ENCODE measurements around the gene SCIN.
"Not testable (repeated sequence)": the region's sequence is repeated elsewhere in the genome, so short reads cannot be mapped to it uniquely, and the experiment has no call there.

Gene SCIN

DNA sequence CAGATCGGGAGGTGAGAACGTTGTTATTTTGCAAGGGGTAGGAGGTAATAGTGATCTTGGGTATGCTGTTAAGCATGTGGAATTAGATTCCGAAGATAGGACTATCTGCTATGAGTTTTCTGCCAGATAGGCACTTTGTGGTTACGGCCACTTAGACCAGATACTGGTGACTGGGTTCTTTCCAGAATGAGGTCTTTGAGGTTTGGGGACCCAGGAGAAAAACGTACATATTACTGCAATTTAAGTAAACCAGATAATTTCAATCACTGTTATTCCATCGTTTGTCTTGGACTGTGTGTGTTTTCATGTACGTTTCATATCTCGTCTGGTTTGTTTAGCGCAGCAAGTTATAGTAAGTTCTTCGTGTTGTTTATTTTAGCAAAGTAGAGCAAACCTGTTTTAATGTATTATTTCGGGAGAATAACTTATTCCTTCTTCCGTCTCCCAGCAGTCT lies 117.2 kb downstream of the SCIN start:
- DNase-seq (ENCODE audit: low spot score), result no peak

DNA sequence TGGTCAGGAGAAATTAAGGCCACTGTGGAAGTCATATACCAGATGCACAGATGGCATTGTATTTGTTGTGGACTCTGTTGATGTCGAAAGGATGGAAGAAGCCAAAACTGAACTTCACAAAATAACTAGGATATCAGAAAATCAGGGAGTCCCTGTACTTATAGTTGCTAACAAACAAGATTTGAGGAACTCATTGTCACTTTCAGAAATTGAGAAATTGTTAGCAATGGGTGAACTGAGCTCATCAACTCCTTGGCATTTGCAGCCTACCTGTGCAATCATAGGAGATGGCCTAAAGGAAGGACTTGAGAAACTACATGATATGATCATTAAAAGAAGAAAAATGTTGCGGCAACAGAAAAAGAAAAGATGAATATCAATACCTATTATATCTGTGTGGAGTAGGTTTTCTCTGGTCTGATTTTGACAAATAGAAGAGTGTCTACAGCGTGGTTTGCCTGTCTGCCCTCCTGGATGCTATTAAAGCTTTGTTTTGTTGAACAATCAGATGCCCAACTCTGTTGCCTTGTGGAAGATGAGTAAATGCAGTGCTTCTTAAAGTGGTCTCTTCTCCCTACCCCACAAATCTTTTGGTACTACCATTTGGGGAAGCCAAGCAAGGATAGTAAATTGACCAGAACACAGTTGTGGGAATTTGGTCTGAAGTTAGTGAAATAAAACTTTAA lies 118.1 kb downstream of the SCIN start:
- not testable (repeated sequence) for DNase-seq (ENCODE audit: low spot score)

DNA sequence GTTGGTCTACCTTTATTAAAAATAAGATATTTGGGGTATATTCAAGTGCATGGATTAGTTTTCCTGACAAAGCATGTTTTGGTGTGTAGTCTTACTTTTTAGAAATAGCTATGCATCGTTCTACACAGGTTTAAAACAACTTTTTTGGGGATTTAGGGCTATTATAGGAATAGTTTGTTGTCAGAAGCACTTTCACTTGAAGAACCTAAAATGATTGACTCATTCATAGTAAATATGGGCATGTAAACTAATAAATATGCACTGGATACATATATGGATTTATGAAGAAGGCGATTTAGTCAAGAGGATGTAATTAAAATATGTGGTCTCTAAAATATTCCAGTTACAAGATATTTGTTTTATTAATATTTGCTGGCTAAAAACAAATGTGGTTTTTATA lies 118.9 kb downstream of the SCIN start:
- no peak for DNase-seq (ENCODE audit: low spot score)

DNA sequence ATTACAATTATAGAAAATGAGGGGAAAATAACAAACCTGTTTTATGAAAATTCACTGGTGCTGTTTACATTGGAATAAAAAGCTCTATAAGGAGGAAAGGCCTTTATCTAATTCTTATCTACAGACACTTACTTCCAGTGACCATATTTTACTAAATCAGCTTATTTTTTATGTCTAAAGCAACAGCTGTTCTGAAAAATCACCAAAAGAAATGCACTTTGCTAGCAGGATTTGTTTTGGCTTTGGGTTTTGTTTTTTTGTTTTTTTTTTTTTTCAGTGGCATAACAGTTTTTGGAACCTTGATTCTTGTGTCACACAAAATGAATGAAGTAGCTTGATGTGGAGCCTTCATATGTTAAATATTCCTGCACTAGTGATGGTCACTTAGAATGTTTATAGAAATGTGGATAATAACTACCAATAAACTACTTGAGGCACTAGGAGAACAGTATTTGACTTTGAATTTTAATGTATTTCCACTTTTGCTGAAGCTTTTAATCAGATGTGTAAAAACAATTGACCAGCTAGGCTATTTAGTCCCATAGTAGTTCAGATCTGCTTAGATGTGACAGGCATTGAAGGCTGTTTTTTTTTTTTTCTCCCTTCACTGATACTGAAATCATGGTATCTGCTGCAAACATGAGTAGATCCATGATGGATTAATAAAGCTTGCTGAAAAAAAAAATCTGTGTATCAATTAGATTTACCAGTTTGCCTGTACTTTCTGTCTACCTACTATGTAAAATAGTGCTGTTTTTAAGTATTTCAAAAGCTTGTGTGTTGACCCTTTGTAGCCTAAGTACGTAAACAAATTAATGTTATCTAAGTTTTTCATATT lies 119.7 kb downstream of the SCIN start:
- no peak for DNase-seq (ENCODE audit: low spot score)

DNA sequence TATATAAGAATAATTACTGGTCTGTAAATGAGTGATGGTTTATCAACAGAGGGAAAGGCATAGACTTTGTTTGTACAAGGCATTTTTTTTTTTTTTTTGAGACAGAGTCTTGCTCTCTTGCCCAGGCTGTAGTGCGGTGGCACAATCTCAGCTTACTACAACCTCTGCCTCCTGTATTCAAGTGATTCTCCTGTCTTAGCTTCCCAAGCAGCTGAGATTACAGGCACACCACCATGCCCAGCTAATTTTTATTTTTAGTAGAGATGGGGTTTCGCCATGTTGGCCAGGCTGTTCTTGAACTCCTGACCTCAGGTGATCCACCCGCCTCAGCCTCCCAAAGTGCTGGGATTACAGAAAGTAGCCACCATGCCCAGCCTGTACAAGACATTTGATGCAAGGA lies 120.9 kb downstream of the SCIN start:
- not testable (repeated sequence) for DNase-seq (ENCODE audit: low spot score)

DNA sequence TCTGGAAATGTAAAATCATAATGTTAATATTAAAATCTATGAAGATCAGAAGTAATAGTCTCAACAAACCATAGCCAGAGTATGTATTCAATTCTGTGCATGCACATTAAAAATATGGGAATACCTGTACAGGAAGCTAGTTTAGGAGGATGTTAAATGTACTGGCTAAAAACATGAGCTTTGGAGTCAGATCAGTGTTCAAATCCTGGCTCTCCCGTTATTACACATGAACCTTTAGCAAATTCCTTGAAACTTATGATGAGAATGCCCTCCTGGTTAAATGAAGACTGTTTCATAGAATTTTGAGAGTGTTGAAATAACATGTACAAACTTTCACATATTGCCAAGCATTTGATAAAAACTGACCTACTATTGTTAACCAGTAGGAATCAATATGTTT lies 121.5 kb downstream of the SCIN start:
- no peak for DNase-seq (ENCODE audit: low spot score)

DNA sequence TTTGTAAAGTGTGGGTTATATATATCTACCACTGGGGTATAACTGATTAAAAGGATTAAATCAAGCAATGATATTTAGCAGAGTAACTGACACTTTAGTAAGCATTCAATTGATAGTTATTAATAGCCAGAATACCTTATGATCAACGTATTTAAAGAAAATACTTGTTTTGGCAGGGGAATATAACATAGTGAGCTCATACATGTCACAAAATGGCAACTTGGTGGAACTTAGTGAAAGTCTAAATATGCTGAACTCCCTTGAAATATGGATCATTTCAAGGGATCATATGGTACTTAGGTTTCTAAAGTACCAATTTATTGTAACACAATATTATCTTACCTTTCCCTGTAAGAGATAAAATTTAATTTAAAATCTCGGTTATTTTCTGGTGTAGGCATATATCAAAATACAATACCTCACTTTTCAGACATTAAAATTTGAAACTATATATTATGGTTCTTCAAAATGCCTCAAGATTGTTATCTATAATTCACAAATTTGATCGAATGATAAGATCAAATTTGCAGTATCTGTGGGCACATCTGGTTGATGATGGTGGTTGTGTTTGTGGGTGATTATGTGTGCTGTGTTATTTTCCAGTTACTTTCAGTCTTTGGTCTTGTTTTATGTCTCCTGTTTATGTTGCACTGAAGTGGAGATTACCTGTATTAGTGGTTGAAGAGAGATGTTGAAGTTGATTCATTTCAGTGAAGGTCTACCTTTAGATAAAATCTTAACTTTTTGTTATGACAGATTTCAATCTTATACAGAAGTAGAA lies 122.1 kb downstream of the SCIN start:
- DNase-seq (ENCODE audit: low spot score), result no peak

DNA sequence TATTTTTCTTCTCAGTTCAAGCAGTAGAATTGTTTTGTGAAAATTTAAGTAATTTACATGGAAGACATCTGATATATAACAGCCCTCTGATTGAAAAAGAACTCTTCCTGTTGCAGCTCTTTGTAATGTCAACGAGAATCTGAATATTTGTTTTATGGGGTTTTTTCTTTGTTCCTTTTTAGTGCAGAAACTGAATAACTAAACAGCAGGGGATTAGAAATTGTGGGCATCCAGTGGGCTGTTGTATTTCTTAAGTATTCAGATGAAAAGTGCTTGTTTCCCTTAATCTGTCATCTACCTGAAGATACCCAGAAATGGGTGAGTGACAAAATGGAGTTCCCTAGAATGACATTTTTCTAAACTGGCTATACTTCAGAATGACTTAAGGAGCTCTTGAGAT lies 124.3 kb downstream of the SCIN start:
- no peak for DNase-seq (ENCODE audit: low spot score)

DNA sequence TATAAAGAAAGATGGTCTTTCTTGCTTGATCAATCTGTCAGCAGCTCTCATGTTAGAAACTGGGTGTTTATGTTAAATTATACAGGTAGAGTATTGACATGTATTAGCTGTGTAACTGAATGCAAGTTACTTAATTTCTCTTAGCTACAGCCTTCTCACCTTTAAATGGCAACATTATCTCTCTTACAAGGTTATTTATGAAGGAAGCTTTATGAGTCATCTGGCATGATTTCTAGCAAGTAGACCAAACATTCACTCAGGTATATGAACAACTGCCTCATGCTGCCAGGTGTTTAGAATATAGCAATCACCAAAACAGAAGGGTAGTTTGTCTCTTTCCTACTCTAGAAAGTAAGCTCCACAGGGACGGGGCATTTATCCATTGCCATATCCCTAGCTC lies 125.4 kb downstream of the SCIN start:
- no peak for DNase-seq (ENCODE audit: low spot score)

DNA sequence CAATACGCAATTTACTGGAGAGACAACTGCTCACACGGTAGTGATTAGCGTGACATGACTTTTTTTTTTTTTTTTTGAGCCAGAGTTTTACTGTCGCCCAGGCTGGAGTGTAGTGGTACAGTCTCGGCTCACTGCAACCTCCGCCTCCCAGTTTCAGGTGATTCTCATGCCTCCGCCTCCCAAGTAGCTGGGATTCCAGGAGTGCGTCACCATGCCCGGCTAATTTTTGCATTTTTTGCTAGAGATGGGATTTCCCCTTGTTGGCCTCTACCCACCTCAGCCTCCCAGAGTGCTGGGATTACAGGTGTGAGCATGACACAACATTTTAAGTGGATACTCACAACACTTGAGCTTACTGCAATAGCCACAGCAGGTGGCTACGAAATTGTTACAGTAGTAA lies 128.8 kb downstream of the SCIN start:
- no peak for DNase-seq (ENCODE audit: low spot score)

DNA sequence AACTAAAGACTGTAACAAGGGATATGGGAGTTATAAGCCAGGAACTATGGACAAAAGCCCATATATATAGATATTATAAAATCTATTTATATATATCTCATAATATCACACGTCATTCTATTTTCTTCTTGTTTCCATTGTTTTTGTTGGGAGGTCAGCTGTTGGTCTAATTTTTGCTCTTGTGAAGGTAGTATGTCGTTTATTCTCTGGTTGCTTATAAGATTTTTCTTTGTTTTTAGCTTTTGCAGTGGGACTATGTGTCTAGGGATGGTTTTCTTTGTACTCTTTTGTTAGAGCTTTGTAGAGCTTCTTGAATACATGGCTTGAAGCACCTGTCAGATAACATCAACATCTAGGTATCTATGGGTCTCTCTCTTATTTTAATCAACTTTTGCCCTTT lies 130.9 kb downstream of the SCIN start:
- no peak for DNase-seq (ENCODE audit: low spot score)

DNA sequence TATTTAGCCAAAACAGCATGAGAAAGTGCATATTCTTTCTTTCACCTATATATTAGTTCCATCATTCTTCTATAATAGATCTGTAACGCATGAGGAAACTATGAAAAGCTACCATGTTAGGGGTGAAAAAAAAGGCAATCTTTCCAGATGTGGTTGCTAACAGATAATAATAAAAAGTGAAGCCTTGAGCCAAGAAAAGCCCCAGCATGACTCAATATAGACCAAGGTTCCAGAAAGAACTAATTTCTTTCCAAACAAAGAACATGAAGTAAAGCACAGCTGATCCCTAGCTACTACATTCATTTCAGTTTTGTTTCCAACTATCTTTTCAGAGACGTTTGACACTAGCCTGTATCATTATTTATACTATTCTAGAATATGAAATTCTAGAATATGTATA lies 133.4 kb downstream of the SCIN start:
- DNase-seq (ENCODE audit: low spot score), result no peak

DNA sequence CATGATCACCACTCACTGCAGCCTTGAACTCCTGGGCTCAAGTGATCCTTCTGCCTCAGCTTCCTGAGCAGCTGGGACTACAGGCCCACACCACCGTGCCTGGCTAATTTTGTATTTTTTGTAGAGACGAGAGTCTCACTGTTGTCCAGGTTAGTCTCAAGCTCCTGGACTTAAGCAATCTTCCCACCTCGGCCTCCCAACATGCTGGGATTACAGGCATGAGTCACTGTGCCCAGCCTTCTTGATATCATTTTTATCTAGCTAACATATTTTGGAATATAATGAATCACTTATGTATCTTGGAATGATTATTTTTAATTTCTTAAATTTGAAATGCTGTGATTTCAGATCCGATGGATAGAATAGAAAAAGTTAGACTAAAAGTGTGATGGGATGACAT lies 135.4 kb downstream of the SCIN start:
- DNase-seq (ENCODE audit: low spot score), result no peak

DNA sequence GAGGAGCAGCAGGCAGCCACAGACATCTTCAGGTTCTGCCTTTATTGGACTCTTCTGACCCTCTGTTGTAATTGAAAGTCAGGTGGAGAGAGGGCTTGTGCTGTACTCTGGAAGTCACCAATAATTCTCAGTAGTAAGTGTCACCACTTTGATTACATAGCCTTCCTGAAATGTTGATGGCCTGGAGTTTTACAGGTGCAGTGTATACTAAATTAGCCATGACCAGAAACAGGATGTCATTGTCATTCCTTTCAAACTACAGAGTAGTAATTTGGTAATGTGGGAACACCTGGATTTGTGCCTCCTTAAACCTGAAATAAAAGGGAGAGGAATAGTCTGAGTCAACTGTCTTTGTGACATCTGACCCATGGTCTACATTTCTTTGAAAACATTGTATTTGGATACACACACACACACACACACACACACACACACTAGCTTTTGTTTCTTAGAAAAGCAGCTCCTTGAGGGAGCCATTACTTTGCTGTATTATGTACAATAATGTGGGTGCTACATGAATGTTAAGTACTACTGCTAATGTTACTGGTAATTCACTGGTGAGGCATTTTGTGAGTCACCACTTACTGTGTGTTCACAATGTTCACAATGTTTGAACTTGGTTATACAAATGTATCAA lies 136.5 kb downstream of the SCIN start:
- DNase-seq (ENCODE audit: low spot score), result no peak

DNA sequence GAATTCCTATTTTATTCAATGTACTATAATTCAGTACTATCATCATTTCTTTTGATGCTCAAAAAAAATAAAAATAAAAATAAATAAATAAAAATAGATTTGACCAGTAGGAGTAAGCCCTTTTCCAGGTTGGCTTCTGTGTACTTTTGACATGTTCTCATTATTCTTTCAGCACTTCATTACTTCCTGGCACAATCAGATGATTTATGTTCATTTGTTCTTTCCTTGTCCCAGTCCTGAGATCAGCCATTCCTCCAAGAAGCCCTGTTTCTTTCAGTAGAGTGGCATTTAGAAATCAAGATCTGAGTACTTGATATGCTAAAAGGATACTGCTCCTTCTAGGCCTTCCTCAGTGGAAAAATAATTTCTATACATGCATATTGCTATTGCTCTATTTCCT lies 137.8 kb downstream of the SCIN start:
- DNase-seq (ENCODE audit: low spot score), result no peak
